GM18526 (cell line): ENCODE data around the gene ALK.

Experiments
- POLR2A ChIP-seq: IDR thresholded peaks from 3 replicates; pipeline ENCODE4 v1.6.1; 2011; ENCODE audit not compliant: insufficient read length; ENCODE audit errors: extremely low read depth

The ALK gene

GRCh38 chr2:29879456-29879855 lies 41.9 kb downstream of the ALK start:
- TF ChIP-seq POLR2A = no peak

- TF ChIP-seq POLR2A = no peak
These were observed 42.5 kb downstream of the ALK start for GRCh38 chr2:29878898-29879297.

- TF ChIP-seq POLR2A = no peak
These were observed 45.0 kb downstream of the ALK start for GRCh38 chr2:29876374-29876773.

GRCh38 chr2:29874745-29875144 lies 46.6 kb downstream of the ALK start:
- TF ChIP-seq POLR2A = no peak

GRCh38 chr2:29872870-29873269 lies 48.5 kb downstream of the ALK start:
- TF ChIP-seq POLR2A = no peak

GRCh38 chr2:29871541-29871940 lies 49.8 kb downstream of the ALK start:
- no peak for TF ChIP-seq POLR2A

- no peak for TF ChIP-seq POLR2A
These were observed 55.9 kb downstream of the ALK start for GRCh38 chr2:29865512-29865911.

- TF ChIP-seq POLR2A = no peak
These were observed 56.4 kb downstream of the ALK start for GRCh38 chr2:29864988-29865387.

- TF ChIP-seq POLR2A = no peak
These were observed 65.3 kb downstream of the ALK start for GRCh38 chr2:29855924-29856639.

- no peak for TF ChIP-seq POLR2A
These were observed 70.6 kb downstream of the ALK start for GRCh38 chr2:29850794-29851193.

GRCh38 chr2:29848566-29849310 lies 72.6 kb downstream of the ALK start:
- no peak for TF ChIP-seq POLR2A

- no peak for TF ChIP-seq POLR2A
These were observed 73.5 kb downstream of the ALK start for GRCh38 chr2:29847886-29848285.

- no peak for TF ChIP-seq POLR2A
These were observed 76.6 kb downstream of the ALK start for GRCh38 chr2:29844713-29845326.

- TF ChIP-seq POLR2A = no peak
These were observed 79.9 kb downstream of the ALK start for GRCh38 chr2:29841386-29842004.

GRCh38 chr2:29839306-29839705 lies 82.1 kb downstream of the ALK start:
- TF ChIP-seq POLR2A = no peak

- no peak for TF ChIP-seq POLR2A
These were observed 83.5 kb downstream of the ALK start for GRCh38 chr2:29837925-29838324.
